NCI-H1105 treated with DMSO at 0.1 percent for 48 hours (cell line): ENCODE data around the gene HLCS.

Experiments used
- DNase-seq: peaks from one replicate; lab custom pipeline; 2025; lab: John Stamatoyannopoulos, UW

Gene HLCS

GRCh38 chr21:36915014-36915695 lies 51.3 kb downstream of the HLCS start:
- no peak for DNase-seq

GRCh38 chr21:36914244-36915013 lies 52.0 kb downstream of the HLCS start:
- no peak for DNase-seq

- DNase-seq: no peak
Measured at GRCh38 chr21:36913247-36914169, 53.0 kb downstream of the HLCS start.

- no peak for DNase-seq
Measured at GRCh38 chr21:36910581-36911307, 55.7 kb downstream of the HLCS start.

GRCh38 chr21:36909901-36910561 lies 56.4 kb downstream of the HLCS start:
- no peak for DNase-seq

- no peak for DNase-seq
Measured at GRCh38 chr21:36909423-36909822, 57.0 kb downstream of the HLCS start.

GRCh38 chr21:36908260-36908908 lies 58.1 kb downstream of the HLCS start:
- DNase-seq: no peak

GRCh38 chr21:36904093-36904666 lies 62.3 kb downstream of the HLCS start:
- no peak for DNase-seq

- DNase-seq: no peak
Measured at GRCh38 chr21:36902793-36903192, 63.7 kb downstream of the HLCS start.

- DNase-seq: no peak
Measured at GRCh38 chr21:36902331-36902730, 64.1 kb downstream of the HLCS start.

- no peak for DNase-seq
Measured at GRCh38 chr21:36901575-36901974, 64.9 kb downstream of the HLCS start.

- no peak for DNase-seq
Measured at GRCh38 chr21:36893581-36893980, 72.9 kb downstream of the HLCS start.

GRCh38 chr21:36892201-36892600 lies 74.3 kb downstream of the HLCS start:
- no peak for DNase-seq

- no peak for DNase-seq
Measured at GRCh38 chr21:36891692-36892091, 74.8 kb downstream of the HLCS start.

GRCh38 chr21:36891121-36891520 lies 75.3 kb downstream of the HLCS start:
- no peak for DNase-seq

GRCh38 chr21:36890086-36890485 lies 76.4 kb downstream of the HLCS start:
- DNase-seq: no peak

- no peak for DNase-seq
Measured at GRCh38 chr21:36889401-36889800, 77.1 kb downstream of the HLCS start.

GRCh38 chr21:36888466-36888865 lies 78.0 kb downstream of the HLCS start:
- no peak for DNase-seq

GRCh38 chr21:36887963-36888362 lies 78.5 kb downstream of the HLCS start:
- peak; percentile 25 for DNase-seq
